Measurements from ENCODE around the gene UGT1A8.
A peak's percentile ranks its signal among the peaks of the same experiment; 100 is the strongest.
"Not testable (repeated sequence)": the region's sequence is repeated elsewhere in the genome, so short reads cannot be mapped to it uniquely, and the experiment has no call there.

Gene UGT1A8

GRCh38 chr2:233617476-233617875 is at the start of gene UGT1A8:
TSS of gene UGT1A8 (plus strand) at chr2:233617633. CDS start at chr2:233617708, 75 bp downstream.
- DNase-seq, result not testable (repeated sequence)

- no peak for DNase-seq
Observed at GRCh38 chr2:233571001-233571400, 46.4 kb upstream of the UGT1A8 start.

- no peak for DNase-seq
Observed at GRCh38 chr2:233571462-233571861, 46.0 kb upstream of the UGT1A8 start.

GRCh38 chr2:233572468-233572867 is 45.0 kb upstream of the UGT1A8 start:
- DNase-seq, result no peak

GRCh38 chr2:233577341-233577740 is 40.1 kb upstream of the UGT1A8 start:
- DNase-seq, result not testable (repeated sequence)

GRCh38 chr2:233583217-233583965 is 34.0 kb upstream of the UGT1A8 start:
- not testable (repeated sequence) for DNase-seq

- no peak for DNase-seq
Observed at GRCh38 chr2:233584210-233584609, 33.2 kb upstream of the UGT1A8 start.

- no peak for DNase-seq
Observed at GRCh38 chr2:233588400-233588799, 29.0 kb upstream of the UGT1A8 start.

- DNase-seq, result not testable (repeated sequence)
Observed at GRCh38 chr2:233592706-233593105, 24.7 kb upstream of the UGT1A8 start.

- no peak for DNase-seq
Observed at GRCh38 chr2:233593201-233593600, 24.2 kb upstream of the UGT1A8 start.

GRCh38 chr2:233597522-233597921 is 19.9 kb upstream of the UGT1A8 start:
- DNase-seq, result no peak

GRCh38 chr2:233598952-233599351 is 18.5 kb upstream of the UGT1A8 start:
- no peak for DNase-seq

- DNase-seq, result no peak
Observed at GRCh38 chr2:233600386-233600785, 17.0 kb upstream of the UGT1A8 start.

- no peak for DNase-seq
Observed at GRCh38 chr2:233602076-233602475, 15.4 kb upstream of the UGT1A8 start.

- no peak for DNase-seq
Observed at GRCh38 chr2:233603520-233603919, 13.9 kb upstream of the UGT1A8 start.

GRCh38 chr2:233604826-233605225 is 12.6 kb upstream of the UGT1A8 start:
- DNase-seq, result no peak

- DNase-seq, result no peak
Observed at GRCh38 chr2:233605680-233606079, 11.8 kb upstream of the UGT1A8 start.

- DNase-seq, result no peak
Observed at GRCh38 chr2:233611284-233611683, 6.1 kb upstream of the UGT1A8 start.

- DNase-seq, result no peak
Observed at GRCh38 chr2:233620204-233620603, 2.8 kb downstream of the UGT1A8 start.

- not testable (repeated sequence) for DNase-seq
Observed at GRCh38 chr2:233621863-233622262, 4.4 kb downstream of the UGT1A8 start.

GRCh38 chr2:233627331-233628025 is 10.0 kb downstream of the UGT1A8 start:
- DNase-seq, result no peak

- DNase-seq, result not testable (repeated sequence)
Observed at GRCh38 chr2:233636306-233636705, 18.9 kb downstream of the UGT1A8 start, which contains the start of gene UGT1A10. TSS of gene UGT1A10 (plus strand) at chr2:233636448. CDS start at chr2:233636523, 75 bp downstream.

GRCh38 chr2:233638836-233639235 is 21.4 kb downstream of the UGT1A8 start:
- no peak for DNase-seq

GRCh38 chr2:233639860-233640259 is 22.4 kb downstream of the UGT1A8 start:
- peak in 1 of 2 donors; percentile 3 for DNase-seq
